Endothelial cell (in vitro differentiated cells): Measurements from ENCODE around the gene HTRA1. TPM values are rescaled to one million over a fixed set of nuclear protein-coding genes. Genes with fewer than 3 reads are reported as not detected.

Source experiments
- DNase-seq: peaks from one replicate; pipeline ENCODE4 v3.0.0; 2021; ENCODE audit warnings: low spot score
- H3K27ac Mint-ChIP-seq: one replicate; pipeline ENCODE4 v1.8.0; 2021; ENCODE audit warnings: mixed read lengths, inconsistent platforms; ENCODE audit not compliant: unreplicated experiment
- H3K27me3 Mint-ChIP-seq: one replicate; pipeline ENCODE4 v1.8.0; 2021; ENCODE audit warnings: mild to moderate bottlenecking, moderate library complexity, mixed read lengths, inconsistent platforms; ENCODE audit not compliant: unreplicated experiment
- H3K36me3 Mint-ChIP-seq: one replicate; pipeline ENCODE4 v1.8.0; 2021; ENCODE audit warnings: mild to moderate bottlenecking, low read depth, mixed read lengths, inconsistent platforms; ENCODE audit not compliant: unreplicated experiment
- H3K4me1 Mint-ChIP-seq: one replicate; pipeline ENCODE4 v1.8.0; 2021; ENCODE audit warnings: mild to moderate bottlenecking, mixed read lengths, inconsistent platforms; ENCODE audit not compliant: unreplicated experiment
- H3K4me3 Mint-ChIP-seq: one replicate; pipeline ENCODE4 v1.8.0; 2021; ENCODE audit warnings: mild to moderate bottlenecking, mixed read lengths, inconsistent platforms; ENCODE audit not compliant: unreplicated experiment
- H3K9me3 Mint-ChIP-seq: one replicate; pipeline ENCODE4 v1.8.0; 2021; ENCODE audit warnings: mixed read lengths, inconsistent platforms; ENCODE audit not compliant: unreplicated experiment
- CTCF ChIP-seq: fragments of 200-600 bp; sonication (generic); IDR thresholded peaks from one replicate; pipeline ENCODE4 v1.5.0; 2021; ENCODE audit warnings: antibody characterized with exemption; ENCODE audit not compliant: unreplicated experiment
- total RNA-seq: library from RNA; stranded (reverse); fragmentation: NEBNext Ultra II Directional; extraction: Animal tissue kit (Norgen Biotek cat#: 25700); gene quantifications from one replicate; pipeline ENCODE4 v1.2.1, GENCODE V29; 2021; ENCODE audit not compliant: unreplicated experiment

Gene HTRA1
- total RNA-seq, 1 donor from 2014 or later, result 72.3 TPM

- no peak overlapping the region for H3K27ac Mint-ChIP-seq
- H3K4me3 Mint-ChIP-seq, result no peak overlapping the region
- TF ChIP-seq CTCF, result no peak
- no peaks in the 10 kb centered on the region for H3K9me3 Mint-ChIP-seq
- peaks cover 31% of the 10 kb centered on the region for H3K4me1 Mint-ChIP-seq
- peaks cover 4% of the 10 kb centered on the region for H3K27me3 Mint-ChIP-seq
- peaks cover 6% of the 10 kb centered on the region for H3K36me3 Mint-ChIP-seq
- no peak for DNase-seq
Observed at GRCh38 chr10:122478971-122479370, 17.6 kb downstream of the HTRA1 start.

- Mint-ChIP-seq H3K27ac (no peak overlapping the region), H3K36me3 (peaks cover 6% of the 10 kb centered on the region), H3K4me3 (no peak overlapping the region), H3K27me3 (peaks cover 4% of the 10 kb centered on the region), H3K9me3 (no peaks in the 10 kb centered on the region), H3K4me1 (peaks cover 23% of the 10 kb centered on the region)
- no peak for TF ChIP-seq CTCF
- DNase-seq, result no peak
Observed at GRCh38 chr10:122480146-122480833, 18.9 kb downstream of the HTRA1 start.

- Mint-ChIP-seq H3K9me3 (no peaks in the 10 kb centered on the region), H3K4me1 (peaks cover 25% of the 10 kb centered on the region), H3K4me3 (no peak overlapping the region), H3K27me3 (peaks cover 6% of the 10 kb centered on the region), H3K36me3 (peaks cover 6% of the 10 kb centered on the region), H3K27ac (no peak overlapping the region)
- no peak for TF ChIP-seq CTCF
- no peak for DNase-seq
Observed at GRCh38 chr10:122481296-122482056, 20.1 kb downstream of the HTRA1 start.

- Mint-ChIP-seq H3K4me1 (peaks cover 23% of the 10 kb centered on the region), H3K9me3 (no peaks in the 10 kb centered on the region), H3K27me3 (peaks cover 3% of the 10 kb centered on the region), H3K36me3 (peaks cover 6% of the 10 kb centered on the region), H3K4me3 (no peak overlapping the region), H3K27ac (no peak overlapping the region)
- TF ChIP-seq CTCF, result no peak
- no peak for DNase-seq
Observed at GRCh38 chr10:122484276-122485060, 23.1 kb downstream of the HTRA1 start.
